ENCODE results near the gene SHISA4. TPM values are rescaled to one million over a fixed set of nuclear protein-coding genes. Genes with fewer than 3 reads are reported as not detected.
"Not testable (repeated sequence)": the region's sequence is repeated elsewhere in the genome, so short reads cannot be mapped to it uniquely, and the experiment has no call there.

The SHISA4 gene
- total RNA-seq, 1 donor from 2014 or later: 1.4 TPM

GRCh38 chr1:201925981-201926645 lies 37.4 kb downstream of the SHISA4 start:
- intact Hi-C loops (cut with micrococcal nuclease): no loop called here

DNA sequence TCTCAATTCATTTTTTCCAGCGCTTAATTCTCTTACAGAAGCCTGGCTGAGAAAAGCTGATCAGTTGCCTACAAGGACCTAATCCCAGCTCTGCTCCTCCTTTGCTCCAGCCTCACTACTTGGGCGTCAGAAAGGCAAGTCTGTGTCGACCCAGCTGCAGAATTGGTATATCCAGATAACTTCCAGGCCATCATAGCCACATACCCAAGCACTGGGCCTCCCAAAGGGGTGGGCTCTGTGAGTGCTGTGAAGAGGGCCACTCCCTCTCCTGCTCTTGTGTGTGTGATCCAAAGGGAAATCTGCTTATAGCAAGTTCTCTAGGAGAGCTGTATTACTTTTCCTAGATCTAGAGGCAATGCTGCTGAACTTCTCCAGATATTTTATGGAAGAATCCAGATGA lies 39.6 kb downstream of the SHISA4 start:
- intact Hi-C loops (cut with micrococcal nuclease): no loop called here

DNA sequence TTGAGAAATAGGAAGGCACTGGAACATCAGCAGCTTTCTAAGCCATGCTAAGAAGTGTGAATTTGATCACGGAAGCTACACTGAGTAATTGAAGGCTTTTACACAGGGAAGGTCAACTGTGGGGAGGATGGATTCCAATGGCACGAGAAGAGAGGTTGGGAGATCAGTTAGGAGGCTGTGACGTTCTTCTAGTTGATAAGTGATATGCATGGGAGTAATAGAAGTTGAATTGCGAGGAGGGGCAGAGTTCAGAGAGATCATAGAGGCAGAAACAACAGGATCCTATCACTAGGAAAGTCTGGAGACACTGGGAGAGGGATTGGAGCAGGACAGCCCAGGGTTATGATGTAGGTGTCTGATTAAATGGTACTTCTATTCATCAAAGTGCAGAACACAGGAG lies 41.4 kb downstream of the SHISA4 start:
- intact Hi-C loops (cut with micrococcal nuclease): no loop called here

DNA sequence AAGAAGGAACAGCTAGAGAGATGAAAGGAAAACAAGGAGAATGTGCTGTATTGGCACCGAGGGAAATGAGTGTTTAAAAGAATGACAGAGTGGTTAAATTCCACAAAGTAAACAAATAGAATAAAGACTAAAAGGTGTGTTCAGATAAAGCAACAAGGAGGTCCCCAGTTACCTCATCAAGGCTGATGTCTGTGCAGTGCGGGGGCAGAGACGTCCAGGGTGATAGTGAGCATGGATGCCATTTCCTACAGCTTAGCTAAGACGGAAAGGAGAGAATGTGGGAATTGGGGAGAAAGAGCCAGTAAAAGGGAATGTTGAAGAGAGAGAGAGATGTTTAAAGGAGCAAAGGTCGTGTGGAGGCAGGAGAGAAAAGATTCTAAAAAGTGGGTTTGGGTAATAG lies 42.1 kb downstream of the SHISA4 start:
- intact Hi-C loops (cut with micrococcal nuclease): no loop called here

DNA sequence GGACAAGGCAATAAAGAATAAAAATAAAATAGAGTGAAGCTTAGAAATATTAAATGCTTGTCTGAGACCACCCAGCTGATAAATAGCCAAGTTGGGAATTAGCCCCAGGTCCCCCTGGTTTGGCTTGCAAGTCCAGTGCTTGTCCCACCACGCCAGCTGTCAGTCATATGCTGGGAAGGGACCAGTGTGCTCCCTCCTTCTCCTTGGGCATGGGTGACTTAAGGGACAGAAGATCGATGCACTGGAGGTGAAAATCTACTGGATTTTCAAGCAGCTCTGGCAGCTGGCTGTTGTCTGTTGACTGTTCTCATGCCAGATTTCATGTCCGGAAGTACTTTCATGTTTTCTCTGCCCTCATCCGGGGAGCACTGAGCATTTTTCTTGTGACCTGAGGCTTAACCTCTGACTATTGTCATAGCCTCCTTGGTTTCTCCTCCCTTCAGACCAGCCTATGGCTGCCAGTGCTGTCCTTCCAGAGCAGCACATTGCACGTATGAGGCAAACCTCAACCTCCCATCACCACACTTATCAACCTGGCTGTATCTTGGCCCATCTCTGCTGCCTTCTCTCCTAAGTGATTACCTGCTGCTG lies 45.2 kb downstream of the SHISA4 start:
- intact Hi-C loops (cut with micrococcal nuclease): no loop called here

DNA sequence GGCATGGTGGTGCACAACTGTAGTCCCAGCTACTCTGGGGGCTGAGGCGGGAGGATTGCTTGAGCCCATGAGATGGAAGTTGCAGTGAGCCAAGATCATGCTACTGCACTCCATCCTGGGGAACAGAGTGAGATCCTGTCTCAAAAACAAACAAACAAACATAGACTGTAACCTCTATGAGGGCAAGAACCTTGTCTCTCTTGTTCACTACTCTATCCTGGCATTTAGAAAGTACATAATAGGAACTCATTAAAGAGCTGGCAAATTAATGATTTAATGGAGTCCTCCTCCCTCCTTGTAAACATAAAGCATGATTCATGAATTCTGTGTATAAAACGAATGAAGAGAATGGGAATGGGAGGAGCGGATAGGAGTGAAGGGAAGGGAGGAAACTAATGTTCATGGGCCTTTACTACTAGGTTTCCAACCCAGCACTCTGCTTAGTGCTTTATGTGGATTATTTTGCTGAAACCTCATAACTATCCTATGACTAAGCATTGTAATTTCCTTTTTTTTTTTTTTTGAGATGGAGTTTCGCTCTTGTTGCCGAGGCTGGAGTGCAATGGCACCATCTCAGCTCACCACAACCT lies 49.0 kb downstream of the SHISA4 start:
- intact Hi-C loops (cut with micrococcal nuclease): no loop called here

- intact Hi-C loops (cut with micrococcal nuclease): no loop called here
Observed at GRCh38 chr1:201938440-201939035, 49.8 kb downstream of the SHISA4 start.

- intact Hi-C loops (cut with micrococcal nuclease): no loop called here
Observed at GRCh38 chr1:201939148-201939547, 50.5 kb downstream of the SHISA4 start.

DNA sequence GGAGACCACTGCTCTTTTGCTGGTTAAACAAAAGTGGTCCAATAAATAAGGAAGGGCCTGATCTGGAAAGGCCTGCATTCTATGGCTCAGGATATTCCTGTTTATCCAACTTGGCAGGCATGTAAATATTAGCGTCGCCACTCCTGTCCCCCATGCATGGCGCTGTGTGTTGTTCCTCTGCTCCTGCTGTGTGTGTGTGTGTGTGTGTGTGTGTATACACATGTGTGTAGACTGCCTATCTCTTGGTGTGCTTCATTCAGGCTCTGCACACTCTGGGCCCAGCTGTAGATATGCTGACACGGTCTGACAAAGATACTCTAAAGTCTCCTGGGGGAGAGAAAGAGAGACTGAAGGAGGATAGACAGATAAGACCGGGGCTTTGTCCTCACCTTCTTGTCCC lies 50.9 kb downstream of the SHISA4 start:
- intact Hi-C loops (cut with micrococcal nuclease): no loop called here

- intact Hi-C loops (cut with micrococcal nuclease): not testable (repeated sequence)
Observed at GRCh38 chr1:201940316-201940715, 51.6 kb downstream of the SHISA4 start.

GRCh38 chr1:201941420-201942128 lies 52.9 kb downstream of the SHISA4 start:
- intact Hi-C loops (cut with micrococcal nuclease): no loop called here

- intact Hi-C loops (cut with micrococcal nuclease): no loop called here
Observed at GRCh38 chr1:201942129-201942495, 53.4 kb downstream of the SHISA4 start.

Other genes starting within 250 kb of the SHISA4 start
- 62.8 and 67.4 TPM in 2 replicates for gene IPO9, start 59.7 kb upstream of the SHISA4 start, total RNA-seq
- not detected in 2 replicates for gene LMOD1, start 57.6 kb downstream of the SHISA4 start, total RNA-seq
- 63.0 and 67.4 TPM in 2 replicates for gene TIMM17A, start 66.6 kb downstream of the SHISA4 start, total RNA-seq
- 32.5 and 33.2 TPM in 2 replicates for gene RNPEP, start 93.8 kb downstream of the SHISA4 start, total RNA-seq
- 0.39 and 0.55 TPM in 2 replicates for gene ELF3, start 121.7 kb downstream of the SHISA4 start, total RNA-seq
- not detected in 2 replicates for gene GPR37L1, start 234.0 kb downstream of the SHISA4 start, total RNA-seq

Data from T-helper 2 cell treated with Interferon-gamma antibody and Interleukin-4, amounts not matched to agents 100 ng/mL and 5 ng/mL, for 36 hours (primary cell).